ENCODE data around the gene MATN3.

Gene MATN3

DNA sequence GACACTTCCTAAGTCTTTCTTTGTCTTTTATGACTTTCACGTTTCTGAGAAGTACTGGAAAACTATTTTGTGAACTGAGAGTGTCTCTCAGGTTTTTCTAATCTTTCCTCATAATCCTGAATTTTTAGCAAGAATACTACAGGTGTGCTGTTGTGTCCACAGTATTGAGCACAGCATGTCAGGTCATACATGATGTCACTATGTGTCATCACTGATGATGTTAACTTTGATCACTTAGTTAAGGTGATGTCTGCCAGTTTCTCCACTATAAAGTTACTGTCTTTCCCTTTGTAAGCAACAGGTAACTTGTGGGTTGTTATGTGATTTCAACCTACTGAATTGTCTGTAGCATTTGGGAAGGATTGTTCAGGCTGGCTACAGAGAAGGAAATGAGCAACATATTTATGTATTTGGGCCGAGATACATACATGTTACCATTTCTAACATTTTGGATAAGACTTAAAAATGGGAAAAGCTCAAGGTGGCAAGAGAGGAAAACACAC lies 11.1 kb downstream of the MATN3 start:
- Histone ChIP-seq H3K9me2 (replicated peaks; ENCODE audit: low read depth, low read length) (no peaks in the 10 kb centered on the region), H3K4me1 (ENCODE audit: insufficient read depth, low read length, poor library complexity, severe bottlenecking) (no peaks in the 10 kb centered on the region), H3K4me3 (ENCODE audit: low read length, poor library complexity, severe bottlenecking) (no peak overlapping the region), H3K9ac (ENCODE audit: low read depth, low read length, poor library complexity, severe bottlenecking) (no peak overlapping the region), H3F3A (ENCODE audit: low read depth) (no peaks in the 10 kb centered on the region), H3K79me2 (ENCODE audit: insufficient read depth, low read length) (no peaks in the 10 kb centered on the region), H3K9me3 (ENCODE audit: insufficient read depth, low read depth, low read length) (no peaks in the 10 kb centered on the region), H2AFZ (ENCODE audit: low read length) (no peak overlapping the region), H3K36me3 (ENCODE audit: insufficient read depth, low read length) (no peaks in the 10 kb centered on the region), H3K27me3 (ENCODE audit: insufficient read depth, low read length, poor library complexity, severe bottlenecking) (no peaks in the 10 kb centered on the region), H4K20me1 (ENCODE audit: insufficient read depth, low read length, poor library complexity, severe bottlenecking) (no peaks in the 10 kb centered on the region), H3K4me2 (ENCODE audit: low read depth, low read length, poor library complexity, severe bottlenecking) (no peak overlapping the region)
- TF ChIP-seq EZH2phosphoT487 (IDR thresholded peaks at IDR 0.05; ENCODE audit: borderline replicate concordance), result no peak
- TF ChIP-seq CTCF (conservative IDR thresholded peaks at IDR 0.05; ENCODE audit: low read length), result no peak

- no peaks in the 10 kb centered on the region for H3K27me3 ChIP-seq (ENCODE audit: insufficient read depth, low read length, poor library complexity, severe bottlenecking)
- H3K9ac ChIP-seq (ENCODE audit: low read depth, low read length, poor library complexity, severe bottlenecking), result no peak overlapping the region
- H3K9me2 ChIP-seq (replicated peaks; ENCODE audit: low read depth, low read length), result no peaks in the 10 kb centered on the region
- H3K36me3 ChIP-seq (ENCODE audit: insufficient read depth, low read length), result no peaks in the 10 kb centered on the region
- no peaks in the 10 kb centered on the region for H3K79me2 ChIP-seq (ENCODE audit: insufficient read depth, low read length)
- no peaks in the 10 kb centered on the region for H3K4me1 ChIP-seq (ENCODE audit: insufficient read depth, low read length, poor library complexity, severe bottlenecking)
- no peaks in the 10 kb centered on the region for H4K20me1 ChIP-seq (ENCODE audit: insufficient read depth, low read length, poor library complexity, severe bottlenecking)
- no peak overlapping the region for H3K4me2 ChIP-seq (ENCODE audit: low read depth, low read length, poor library complexity, severe bottlenecking)
- H3K4me3 ChIP-seq (ENCODE audit: low read length, poor library complexity, severe bottlenecking), result no peak overlapping the region
- H2AFZ ChIP-seq (ENCODE audit: low read length), result no peak overlapping the region
- no peak for TF ChIP-seq EZH2phosphoT487 (IDR thresholded peaks at IDR 0.05; ENCODE audit: borderline replicate concordance)
- no peak for TF ChIP-seq CTCF (conservative IDR thresholded peaks at IDR 0.05; ENCODE audit: low read length)
- no peaks in the 10 kb centered on the region for H3F3A ChIP-seq (ENCODE audit: low read depth)
- no peaks in the 10 kb centered on the region for H3K9me3 ChIP-seq (ENCODE audit: insufficient read depth, low read depth, low read length)
Measured at GRCh38 chr2:19993731-19994130, 18.7 kb downstream of the MATN3 start.

DNA sequence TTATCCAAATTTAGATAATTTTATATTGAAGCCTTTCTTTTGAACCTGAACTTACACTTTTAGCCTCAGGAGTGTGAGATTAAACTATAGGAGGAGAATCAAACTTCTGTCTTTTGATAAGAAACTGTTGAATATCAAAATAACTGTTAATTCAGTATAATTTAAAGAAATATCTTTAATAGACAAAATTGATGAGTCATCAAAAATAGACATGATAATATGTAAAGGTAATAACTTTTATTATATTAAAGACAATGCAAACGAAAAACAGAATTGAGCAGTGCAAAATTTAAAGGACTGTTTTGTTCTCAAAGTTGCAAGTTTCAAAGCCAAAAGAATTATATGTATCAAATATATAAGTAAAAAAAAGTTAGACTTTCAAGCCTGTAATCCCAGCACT lies 20.6 kb downstream of the MATN3 start:
- Histone ChIP-seq H2AFZ (ENCODE audit: low read length) (no peak overlapping the region), H3K9ac (ENCODE audit: low read depth, low read length, poor library complexity, severe bottlenecking) (no peak overlapping the region), H4K20me1 (ENCODE audit: insufficient read depth, low read length, poor library complexity, severe bottlenecking) (no peaks in the 10 kb centered on the region), H3K27me3 (ENCODE audit: insufficient read depth, low read length, poor library complexity, severe bottlenecking) (no peaks in the 10 kb centered on the region), H3K36me3 (ENCODE audit: insufficient read depth, low read length) (no peaks in the 10 kb centered on the region), H3F3A (ENCODE audit: low read depth) (no peaks in the 10 kb centered on the region), H3K9me2 (replicated peaks; ENCODE audit: low read depth, low read length) (no peaks in the 10 kb centered on the region), H3K79me2 (ENCODE audit: insufficient read depth, low read length) (no peaks in the 10 kb centered on the region), H3K9me3 (ENCODE audit: insufficient read depth, low read depth, low read length) (no peaks in the 10 kb centered on the region), H3K4me3 (ENCODE audit: low read length, poor library complexity, severe bottlenecking) (no peak overlapping the region), H3K4me1 (ENCODE audit: insufficient read depth, low read length, poor library complexity, severe bottlenecking) (no peaks in the 10 kb centered on the region), H3K4me2 (ENCODE audit: low read depth, low read length, poor library complexity, severe bottlenecking) (no peak overlapping the region)
- TF ChIP-seq CTCF (conservative IDR thresholded peaks at IDR 0.05; ENCODE audit: low read length) (no peak), EZH2phosphoT487 (IDR thresholded peaks at IDR 0.05; ENCODE audit: borderline replicate concordance) (no peak)
